ENCODE results near the gene RXFP2.

RXFP2 gene

GRCh38 chr13:31767175-31767900 lies 28.0 kb downstream of the RXFP2 start:
- no peak for DNase-seq
- intact Hi-C loops (cut with DNase I) = no loop called here

GRCh38 chr13:31768351-31768750 lies 29.0 kb downstream of the RXFP2 start:
- no peak for DNase-seq
- intact Hi-C loops (cut with DNase I) = no loop called here

- intact Hi-C loops (cut with DNase I) = no loop called here
- DNase-seq = no peak
Observed at GRCh38 chr13:31769575-31769974, 30.2 kb downstream of the RXFP2 start.

GRCh38 chr13:31772231-31772630 lies 32.9 kb downstream of the RXFP2 start:
- intact Hi-C loops (cut with DNase I) = no loop called here
- DNase-seq = no peak

- intact Hi-C loops (cut with DNase I) = no loop called here
- no peak for DNase-seq
Observed at GRCh38 chr13:31773538-31773937, 34.2 kb downstream of the RXFP2 start.

- no peak for DNase-seq
- intact Hi-C loops (cut with DNase I) = no loop called here
Observed at GRCh38 chr13:31774186-31774750, 34.9 kb downstream of the RXFP2 start.

GRCh38 chr13:31775148-31775547 lies 35.8 kb downstream of the RXFP2 start:
- DNase-seq = no peak
- intact Hi-C loops (cut with DNase I) = no loop called here

GRCh38 chr13:31775686-31776085 lies 36.4 kb downstream of the RXFP2 start:
- DNase-seq = no peak
- intact Hi-C loops (cut with DNase I) = no loop called here

- DNase-seq = no peak
- intact Hi-C loops (cut with DNase I) = no loop called here
Observed at GRCh38 chr13:31781064-31781463, 41.7 kb downstream of the RXFP2 start.

- DNase-seq = no peak
- intact Hi-C loops (cut with DNase I) = no loop called here
Observed at GRCh38 chr13:31786011-31786410, 46.7 kb downstream of the RXFP2 start.

- intact Hi-C loops (cut with DNase I) = no loop called here
- DNase-seq = no peak
Observed at GRCh38 chr13:31790992-31791391, 51.7 kb downstream of the RXFP2 start.

GRCh38 chr13:31793246-31793645 lies 53.9 kb downstream of the RXFP2 start:
- intact Hi-C loops (cut with DNase I) = no loop called here
- DNase-seq = no peak

- intact Hi-C loops (cut with DNase I) = no loop called here
- DNase-seq = no peak
Observed at GRCh38 chr13:31794452-31794851, 55.1 kb downstream of the RXFP2 start.

- intact Hi-C loops (cut with DNase I) = no loop called here
- DNase-seq = no peak
Observed at GRCh38 chr13:31797154-31797775, 57.9 kb downstream of the RXFP2 start.

- intact Hi-C loops (cut with DNase I) = no loop called here
- DNase-seq = no peak
Observed at GRCh38 chr13:31798189-31798588, 58.9 kb downstream of the RXFP2 start.

GRCh38 chr13:31801088-31801487 lies 61.8 kb downstream of the RXFP2 start:
- intact Hi-C loops (cut with DNase I) = no loop called here
- DNase-seq = no peak

- no peak for DNase-seq
- intact Hi-C loops (cut with DNase I) = loop anchor here (2.0 kb wide), 1 partner anchor 373 kb away; no protein-coding TSS in a partner anchor
Observed at GRCh38 chr13:31803311-31803710, 64.0 kb downstream of the RXFP2 start.

- DNase-seq = no peak
- intact Hi-C loops (cut with DNase I) = no loop called here
Observed at GRCh38 chr13:31805841-31806240, 66.5 kb downstream of the RXFP2 start.

- intact Hi-C loops (cut with DNase I) = no loop called here
- DNase-seq = no peak
Observed at GRCh38 chr13:31807090-31807541, 67.8 kb downstream of the RXFP2 start.

- DNase-seq = no peak
Observed at GRCh38 chr13:31814536-31814935, 75.2 kb downstream of the RXFP2 start.

GRCh38 chr13:31815361-31816144 lies 76.2 kb downstream of the RXFP2 start:
- intact Hi-C loops (cut with DNase I) = no loop called here

More at GRCh38 chr13:31814536-31814935, 75.2 kb downstream of the RXFP2 start:
- intact Hi-C loops (cut with DNase I) = no loop called here

More at GRCh38 chr13:31815361-31816144, 76.2 kb downstream of the RXFP2 start:
- DNase-seq = no peak
